ENCODE data around the gene CRB2. TPM values are rescaled to one million over a fixed set of nuclear protein-coding genes. Genes with fewer than 3 reads are reported as not detected.

The CRB2 gene
- total and polyA plus RNA-seq, 8 donors = 0.02 to 0.08 TPM; not detected in 6

DNA sequence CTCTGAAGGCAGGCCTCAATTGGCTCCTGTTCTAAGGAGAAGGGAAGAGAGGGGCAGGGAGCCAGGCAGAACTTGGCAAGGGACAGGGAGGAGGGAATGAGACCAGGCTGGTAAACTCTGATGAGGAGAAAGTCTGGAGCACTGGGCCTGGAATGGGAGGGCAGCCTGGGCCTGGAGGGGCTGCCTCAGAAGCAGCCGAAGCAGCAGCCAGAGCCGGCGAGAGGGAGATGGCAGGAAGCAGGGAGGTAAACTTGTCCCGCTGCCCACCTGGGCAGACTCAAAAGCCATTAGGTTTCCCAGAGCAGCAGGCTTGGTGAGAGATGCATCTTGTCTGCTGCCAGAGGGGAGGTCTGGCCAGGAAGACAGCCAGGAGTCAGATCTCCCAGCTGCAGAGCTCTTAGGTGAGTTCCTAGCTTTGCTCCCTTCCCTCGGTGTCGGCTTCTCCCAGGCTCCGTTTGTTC lies 37.0 kb upstream of the CRB2 start:
- 75 to 76% methylated on average over 7 of the region's 7 CpGs for WGBS, 2 donors
- H3K9me3 ChIP-seq = no peaks in the 10 kb centered on the region
- intact Hi-C loops (cut with DNase I) = no loop called here
- FAIRE-seq (no peak), ATAC-seq (no peak), DNase-seq (no peak)
- no peaks in the 10 kb centered on the region for H3K4me1 ChIP-seq
- TF ChIP-seq CTCF (IDR thresholded peaks at IDR 0.05) = no peak
- no peaks in the 10 kb centered on the region for H3K36me3 ChIP-seq
- no peak overlapping the region for H3K27ac ChIP-seq
- H3K27me3 ChIP-seq = no peaks in the 10 kb centered on the region
- H3K4me3 ChIP-seq = no peak overlapping the region

DNA sequence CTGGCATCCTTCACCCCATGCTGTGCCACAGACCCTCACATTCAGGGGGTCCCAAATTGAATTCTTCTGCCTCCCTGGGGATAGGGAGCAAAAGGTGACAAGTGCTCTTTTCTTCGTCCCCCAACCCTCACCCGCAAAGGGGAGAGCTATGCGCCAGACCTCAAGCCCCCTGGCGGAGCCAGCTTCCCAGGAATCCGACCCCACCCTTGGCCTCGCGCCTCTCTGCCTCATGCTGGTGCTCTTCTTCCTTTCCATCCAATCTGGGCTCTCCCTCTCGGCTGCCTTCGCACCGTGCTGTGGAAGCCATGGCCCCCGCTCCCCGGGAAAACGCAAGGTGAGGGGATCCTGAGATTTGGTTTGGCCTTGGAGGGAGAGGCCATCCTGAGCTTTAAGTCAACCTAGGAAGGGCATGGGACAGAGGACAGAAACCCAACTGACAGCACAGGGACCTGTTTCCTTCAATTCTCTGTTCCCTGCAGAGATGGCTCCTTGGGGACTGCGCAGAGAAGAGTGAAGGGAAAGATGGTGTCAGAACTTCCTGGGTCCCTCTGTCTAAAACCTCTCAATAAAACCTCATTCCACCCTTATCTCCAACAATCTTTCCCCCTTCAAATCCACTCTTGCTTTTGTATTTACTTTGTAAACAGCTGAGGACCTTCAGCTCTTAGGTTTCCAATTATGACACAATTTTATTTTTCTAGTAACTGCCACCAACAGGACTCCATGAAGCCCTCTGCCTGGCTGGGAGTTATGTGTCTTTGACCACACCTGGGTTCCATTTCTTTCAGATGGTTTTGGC lies 36.3 kb upstream of the CRB2 start:
- Histone ChIP-seq H3K9me3 (no peaks in the 10 kb centered on the region), H3K27ac (no peak overlapping the region), H3K4me1 (no peaks in the 10 kb centered on the region), H3K4me3 (no peak overlapping the region), H3K27me3 (no peaks in the 10 kb centered on the region), H3K36me3 (no peaks in the 10 kb centered on the region)
- DNase-seq = no peak
- no peak for TF ChIP-seq CTCF (IDR thresholded peaks at IDR 0.05)
- intact Hi-C loops (cut with DNase I) = no loop called here
- no peak for ATAC-seq
- 84 to 90% methylated on average over 14 of the region's 14 CpGs for WGBS, 2 donors
- no peak for FAIRE-seq

DNA sequence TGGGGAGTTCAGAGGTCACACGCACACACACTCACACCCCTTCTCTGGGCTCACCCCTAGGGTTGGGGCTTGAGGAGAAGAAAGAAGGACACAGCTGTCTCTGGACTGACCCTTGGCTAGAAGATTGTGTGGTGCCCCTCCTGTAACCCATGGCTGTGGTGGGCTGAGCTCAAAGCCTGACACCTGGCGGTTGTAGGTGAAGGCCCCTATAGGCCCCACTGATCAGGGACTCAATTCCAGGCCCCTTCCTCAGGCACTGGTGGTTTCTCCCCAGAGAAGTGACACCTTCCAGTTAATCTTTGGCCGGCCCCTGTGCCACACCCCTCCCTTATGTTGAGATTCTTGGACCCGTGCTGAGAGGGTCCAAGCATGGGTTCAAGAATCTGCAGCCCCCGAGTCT lies 35.2 kb upstream of the CRB2 start:
- Histone ChIP-seq H3K4me1 (no peaks in the 10 kb centered on the region), H3K27me3 (no peaks in the 10 kb centered on the region), H3K9me3 (no peaks in the 10 kb centered on the region), H3K36me3 (no peaks in the 10 kb centered on the region), H3K4me3 (no peak overlapping the region), H3K27ac (no peak overlapping the region)
- DNase-seq (no peak), ATAC-seq (no peak), FAIRE-seq (no peak)
- 81 to 91% methylated on average over 5 of the region's 5 CpGs for WGBS, 2 donors
- no peak for TF ChIP-seq CTCF (IDR thresholded peaks at IDR 0.05)
- intact Hi-C loops (cut with DNase I) = no loop called here

DNA sequence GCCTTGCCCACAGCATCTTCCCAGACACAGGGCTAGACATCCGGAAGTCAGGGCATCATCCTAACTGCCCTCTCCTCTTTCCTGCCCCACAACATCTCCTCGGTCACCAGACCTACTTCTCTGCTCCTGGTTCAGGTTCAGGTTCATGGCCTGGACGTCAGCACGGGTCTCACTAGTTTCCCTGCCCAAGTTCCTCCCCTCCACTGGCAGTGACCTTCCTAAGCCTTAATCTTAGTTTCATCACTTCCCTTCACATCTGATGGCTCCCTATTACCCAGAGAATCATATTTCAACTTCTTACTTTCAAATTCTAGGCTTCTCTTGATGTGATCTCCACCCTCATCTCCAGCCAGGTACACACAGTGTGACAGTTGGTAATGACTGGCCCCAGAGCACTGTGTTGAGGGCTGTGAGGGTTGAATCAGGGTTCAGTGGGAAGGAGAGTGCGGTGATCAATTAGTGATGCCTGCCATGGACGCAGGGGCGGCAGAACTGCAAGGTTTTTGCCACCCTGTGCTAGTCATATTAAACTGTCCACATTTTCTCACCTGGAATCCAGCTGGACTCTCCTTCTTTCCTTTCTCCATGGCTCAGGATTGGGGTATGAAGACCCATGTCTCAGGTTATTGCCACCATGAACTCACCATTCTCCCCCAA lies 34.3 kb upstream of the CRB2 start:
- Histone ChIP-seq H3K27me3 (no peaks in the 10 kb centered on the region), H3K27ac (no peak overlapping the region), H3K9me3 (no peaks in the 10 kb centered on the region), H3K4me3 (no peak overlapping the region), H3K36me3 (no peaks in the 10 kb centered on the region), H3K4me1 (peaks cover 0 to 2% (median 0%) of the 10 kb centered on the region in 3 donors)
- 83 to 86% methylated on average over 7 of the region's 7 CpGs for WGBS, 2 donors
- TF ChIP-seq CTCF (IDR thresholded peaks at IDR 0.05) = no peak
- no peak for FAIRE-seq
- no peak for ATAC-seq
- intact Hi-C loops (cut with DNase I) = no loop called here
- DNase-seq = no peak
